Measurements from ENCODE around the gene EFNA1. TPM values are rescaled to one million over a fixed set of nuclear protein-coding genes. Genes with fewer than 3 reads are reported as not detected.

EFNA1 gene
- total and polyA plus RNA-seq, 2 of the 13 experiments (the other 11 are each of a cell fraction or from before 2014, with no cell fraction given), result 81.8 to 874 TPM

DNA sequence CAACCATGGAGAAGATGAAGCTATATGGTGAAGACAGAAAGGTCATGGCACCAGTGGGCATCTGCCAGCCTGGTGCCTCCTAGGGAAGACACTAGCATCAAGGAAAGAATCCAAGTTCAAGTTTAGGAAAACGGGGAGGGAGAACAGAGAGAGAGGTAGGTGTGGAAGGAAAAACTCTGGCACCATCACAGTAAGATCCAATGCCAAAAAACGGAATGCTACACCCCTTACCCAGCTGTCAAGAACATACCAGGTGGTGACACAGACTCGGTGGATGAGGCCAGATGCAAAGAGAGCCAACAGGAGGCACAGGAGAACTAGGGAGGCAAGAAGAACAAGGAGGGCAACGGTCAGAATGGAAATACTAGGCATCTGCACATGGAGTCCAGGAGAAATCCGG lies 41.9 kb downstream of the EFNA1 start:
- H4K20me1 ChIP-seq (ENCODE audit: insufficient read depth, low read length), result no peaks in the 10 kb centered on the region
- no peak for FAIRE-seq
- H3K4me2 ChIP-seq (ENCODE audit: low read depth, low read length), result no peak overlapping the region
- in situ Hi-C loops (cut with HindIII; ENCODE audit: extremely low pct_ligation_motif_present, low pct_unique_long_range_greater_than_20kb) (loop anchor here (5.0 kb wide), 1 partner anchor 77 kb away; no protein-coding TSS in a partner anchor), intact Hi-C loops (cut with micrococcal nuclease; ENCODE audit: unreplicated experiment) (no loop called here)
- BruUV-seq (replicated peaks), result no TSS peak
- peaks cover 41% of the 10 kb centered on the region for H3K4me1 ChIP-seq (ENCODE audit: insufficient read depth, low read length)
- no peak overlapping the region for H3K9ac ChIP-seq (ENCODE audit: insufficient read depth, low read depth, low read length)
- no peaks in the 10 kb centered on the region for H3K9me3 ChIP-seq (ENCODE audit: low read length)
- peaks cover 0 to 12% of the 10 kb centered on the region in 2 experiments; a peak in 2 of 5 replicates for H3K36me3 ChIP-seq (replicated peaks in 1 of 2; ENCODE audit: control insufficient read depth in 1 of 2, insufficient read depth in 2 of 2, low read length in 2 of 2)
- H3K4me3 ChIP-seq (replicated peaks in 1 of 3; ENCODE audit: insufficient read depth in 1 of 3, low read depth in 2 of 3, low read length in 3 of 3), result no peak overlapping the region
- CTCF ChIA-PET (ENCODE audit: low intra/inter-chr PET ratio, low total read pairs), result interaction anchor here (5.3 kb wide), 1 partner anchor 76 kb away, joined by 165 read pairs; no protein-coding TSS in a partner anchor
- TF ChIP-seq NR2F2 (IDR thresholded peaks at IDR 0.05; ENCODE audit: borderline replicate concordance, low read depth) (no peak), SRSF1 (optimal IDR thresholded peaks at IDR 0.05; ENCODE audit: low read depth, low read length) (no peak), HOXA9 (CRISPR knock-in tag; IDR thresholded peaks at IDR 0.05; ENCODE audit: borderline replicate concordance) (no peak), ZNF782 (CRISPR knock-in tag; IDR thresholded peaks at IDR 0.05; ENCODE audit: borderline replicate concordance) (no peak), SMC3 (IDR thresholded peaks at IDR 0.05; ENCODE audit: low read length) (no peak), ZNF816 (CRISPR knock-in tag; IDR thresholded peaks at IDR 0.05; ENCODE audit: borderline replicate concordance) (no peak), IRF2 (CRISPR knock-in tag; IDR thresholded peaks at IDR 0.05) (no peak)
- WGBS (ENCODE audit: low lambda C conversion rate), result 83% methylated on average over 5 of the region's 5 CpGs
- H3K27ac ChIP-seq (ENCODE audit: extremely low read length, insufficient read depth, low read length), result no peak overlapping the region
- peaks cover 10% of the 10 kb centered on the region for H3K79me2 ChIP-seq (ENCODE audit: insufficient read depth, low read length)
- POLR2A ChIA-PET, result interaction anchor here (2.9 to 5.9 kb wide), 2 partner anchors 42 to 78 kb away, joined by 28 to 56 read pairs; partner anchors contain the start of gene EFNA1
- ATAC-seq, result no peak
- no peak overlapping the region for H2AFZ ChIP-seq (ENCODE audit: low read length)
- no peak for DNase-seq (ENCODE audit: low spot score)
- 0 out of 5 replicates have a peak, but pooled peaks cover 0 to 8% of the 10 kb centered on the region in 2 experiments for H3K27me3 ChIP-seq (ENCODE audit: control insufficient read depth in 1 of 2, insufficient read depth in 2 of 2, low read length in 2 of 2)

GRCh38 chr1:155170101-155170785 lies 42.6 kb downstream of the EFNA1 start:
- in situ Hi-C loops (cut with HindIII; ENCODE audit: extremely low pct_ligation_motif_present, low pct_unique_long_range_greater_than_20kb) (no loop called here), intact Hi-C loops (cut with micrococcal nuclease; ENCODE audit: unreplicated experiment) (no loop called here)
- ATAC-seq (no peak), DNase-seq (ENCODE audit: low spot score) (no peak), FAIRE-seq (no peak)
- Histone ChIP-seq H3K4me1 (ENCODE audit: insufficient read depth, low read length) (peaks cover 41% of the 10 kb centered on the region), H3K79me2 (ENCODE audit: insufficient read depth, low read length) (peaks cover 10% of the 10 kb centered on the region), H2AFZ (ENCODE audit: low read length) (no peak overlapping the region), H3K4me2 (ENCODE audit: low read depth, low read length) (no peak overlapping the region), H3K36me3 (replicated peaks in 1 of 2; ENCODE audit: control insufficient read depth in 1 of 2, insufficient read depth in 2 of 2, low read length in 2 of 2) (peaks cover 0 to 12% of the 10 kb centered on the region in 2 experiments; a peak in 2 of 5 replicates), H3K27me3 (ENCODE audit: control insufficient read depth in 1 of 2, insufficient read depth in 2 of 2, low read length in 2 of 2) (0 out of 5 replicates have a peak, but pooled peaks cover 0 to 8% of the 10 kb centered on the region in 2 experiments), H4K20me1 (ENCODE audit: insufficient read depth, low read length) (no peaks in the 10 kb centered on the region), H3K9ac (ENCODE audit: insufficient read depth, low read depth, low read length) (no peak overlapping the region), H3K9me3 (ENCODE audit: low read length) (no peaks in the 10 kb centered on the region), H3K4me3 (replicated peaks in 1 of 3; ENCODE audit: insufficient read depth in 1 of 3, low read depth in 2 of 3, low read length in 3 of 3) (no peak overlapping the region), H3K27ac (ENCODE audit: extremely low read length, insufficient read depth, low read length) (no peak overlapping the region)
- TF ChIP-seq ZFP90 (CRISPR knock-in tag; IDR thresholded peaks at IDR 0.05; ENCODE audit: borderline replicate concordance) (no peak), FOXO4 (CRISPR knock-in tag; conservative IDR thresholded peaks at IDR 0.05) (no peak), HNRNPUL1 (IDR thresholded peaks at IDR 0.05; ENCODE audit: low read depth, low read length) (no peak), SMARCE1 (IDR thresholded peaks at IDR 0.05; ENCODE audit: borderline replicate concordance) (no peak), HCFC1 (IDR thresholded peaks at IDR 0.05; ENCODE audit: low read depth, low read length) (no peak)
- no TSS peak for BruUV-seq (replicated peaks)
- ChIA-PET CTCF (ENCODE audit: low intra/inter-chr PET ratio, low total read pairs) (interaction anchor here (5.3 kb wide), 1 partner anchor 77 kb away, joined by 165 read pairs; no protein-coding TSS in a partner anchor), POLR2A (interaction anchor here (5.9 kb wide), 1 partner anchor 43 kb away, joined by 56 read pairs; the partner anchor contains the start of gene EFNA1)
- WGBS (ENCODE audit: low lambda C conversion rate), result 93% methylated on average over 2 of the region's 2 CpGs

Measured in HepG2 (cell line).